ENCODE measurements around the gene RUSC1. TPM values are rescaled to one million over a fixed set of nuclear protein-coding genes. Genes with fewer than 3 reads are reported as not detected.

The RUSC1 gene
- total RNA-seq, 2 donors from 2014 or later, result 20.2 to 23.9 TPM

DNA sequence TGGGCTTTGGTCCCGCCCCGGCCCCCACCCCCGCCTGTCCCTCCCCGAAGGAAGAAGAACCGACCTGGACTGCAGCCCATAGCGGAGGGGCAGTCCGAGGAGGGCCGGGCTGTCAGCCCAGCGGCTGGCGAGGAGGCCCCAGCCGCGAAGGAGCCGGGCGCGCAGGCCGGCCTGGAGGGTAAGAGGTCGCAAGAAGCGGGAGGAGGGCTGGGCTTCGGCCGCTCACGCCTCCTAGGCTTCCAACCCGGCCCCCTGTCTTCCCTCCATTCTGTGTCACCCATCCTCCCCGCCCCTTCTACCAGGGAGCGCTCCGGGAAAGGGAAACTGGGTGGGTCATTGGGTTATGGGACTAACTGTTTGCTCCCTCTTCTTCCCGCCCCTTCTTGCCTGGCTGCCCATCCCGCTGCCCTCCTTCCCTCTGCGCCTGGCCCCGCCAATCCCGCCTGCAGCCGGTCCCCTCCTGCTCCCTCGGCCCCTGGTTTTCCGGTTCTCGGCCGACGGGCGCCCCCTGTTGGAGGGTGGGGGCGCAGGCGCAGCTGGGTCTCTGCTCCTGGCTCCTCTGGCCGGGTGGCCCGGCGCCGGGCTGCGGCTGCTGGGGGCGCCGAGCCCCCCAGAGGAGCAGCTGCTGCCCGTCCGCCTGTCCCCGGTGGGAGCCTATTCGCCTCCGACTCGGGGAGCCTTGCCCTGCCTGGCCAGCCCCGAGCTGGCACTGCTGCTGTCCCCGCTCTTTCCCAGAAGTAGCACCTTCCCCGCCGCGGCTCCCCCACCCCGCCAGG, 2.4 kb downstream of the RUSC1 start:
- Histone ChIP-seq H3K9me3 (no peaks in the 10 kb centered on the region), H3K4me3 (peak overlapping the region; percentile 72 to 80), H3K36me3 (peaks cover 16% of the 10 kb centered on the region), H3K4me1 (peaks cover 0 to 46% of the 10 kb centered on the region in 2 donors), H3K27me3 (no peaks in the 10 kb centered on the region), H3K27ac (peak overlapping the region; percentile 97 to 99)
- peak; percentile 92 for DNase-seq (ENCODE audit: low spot score)
- TF ChIP-seq, protein P1, sequence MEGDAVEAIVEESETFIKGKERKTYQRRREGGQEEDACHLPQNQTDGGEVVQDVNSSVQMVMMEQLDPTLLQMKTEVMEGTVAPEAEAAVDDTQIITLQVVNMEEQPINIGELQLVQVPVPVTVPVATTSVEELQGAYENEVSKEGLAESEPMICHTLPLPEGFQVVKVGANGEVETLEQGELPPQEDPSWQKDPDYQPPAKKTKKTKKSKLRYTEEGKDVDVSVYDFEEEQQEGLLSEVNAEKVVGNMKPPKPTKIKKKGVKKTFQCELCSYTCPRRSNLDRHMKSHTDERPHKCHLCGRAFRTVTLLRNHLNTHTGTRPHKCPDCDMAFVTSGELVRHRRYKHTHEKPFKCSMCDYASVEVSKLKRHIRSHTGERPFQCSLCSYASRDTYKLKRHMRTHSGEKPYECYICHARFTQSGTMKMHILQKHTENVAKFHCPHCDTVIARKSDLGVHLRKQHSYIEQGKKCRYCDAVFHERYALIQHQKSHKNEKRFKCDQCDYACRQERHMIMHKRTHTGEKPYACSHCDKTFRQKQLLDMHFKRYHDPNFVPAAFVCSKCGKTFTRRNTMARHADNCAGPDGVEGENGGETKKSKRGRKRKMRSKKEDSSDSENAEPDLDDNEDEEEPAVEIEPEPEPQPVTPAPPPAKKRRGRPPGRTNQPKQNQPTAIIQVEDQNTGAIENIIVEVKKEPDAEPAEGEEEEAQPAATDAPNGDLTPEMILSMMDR (IDR thresholded peaks at IDR 0.05), result peak; percentile 94 to 96

DNA sequence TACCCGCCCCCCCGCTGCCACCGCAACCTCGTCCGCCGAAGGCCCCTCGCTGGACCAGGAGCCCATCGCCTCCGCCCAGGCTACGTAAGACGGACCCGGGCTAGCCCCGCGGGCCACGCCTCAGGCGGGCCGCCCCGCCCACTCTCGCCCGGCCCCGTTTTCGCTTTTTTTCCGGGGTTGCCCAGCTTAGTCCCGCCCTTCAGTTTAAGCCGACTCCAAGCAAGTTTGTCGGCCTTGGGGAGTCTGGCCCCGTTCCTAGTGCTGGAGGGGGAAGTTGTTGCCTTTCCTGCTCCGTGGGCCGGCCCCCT, 3.0 kb downstream of the RUSC1 start:
- TF ChIP-seq, protein P1 (IDR thresholded peaks at IDR 0.05), result no peak
- DNase-seq (ENCODE audit: low spot score), result peak; percentile 90
- peaks cover 0 to 46% of the 10 kb centered on the region in 2 donors for H3K4me1 ChIP-seq

DNA sequence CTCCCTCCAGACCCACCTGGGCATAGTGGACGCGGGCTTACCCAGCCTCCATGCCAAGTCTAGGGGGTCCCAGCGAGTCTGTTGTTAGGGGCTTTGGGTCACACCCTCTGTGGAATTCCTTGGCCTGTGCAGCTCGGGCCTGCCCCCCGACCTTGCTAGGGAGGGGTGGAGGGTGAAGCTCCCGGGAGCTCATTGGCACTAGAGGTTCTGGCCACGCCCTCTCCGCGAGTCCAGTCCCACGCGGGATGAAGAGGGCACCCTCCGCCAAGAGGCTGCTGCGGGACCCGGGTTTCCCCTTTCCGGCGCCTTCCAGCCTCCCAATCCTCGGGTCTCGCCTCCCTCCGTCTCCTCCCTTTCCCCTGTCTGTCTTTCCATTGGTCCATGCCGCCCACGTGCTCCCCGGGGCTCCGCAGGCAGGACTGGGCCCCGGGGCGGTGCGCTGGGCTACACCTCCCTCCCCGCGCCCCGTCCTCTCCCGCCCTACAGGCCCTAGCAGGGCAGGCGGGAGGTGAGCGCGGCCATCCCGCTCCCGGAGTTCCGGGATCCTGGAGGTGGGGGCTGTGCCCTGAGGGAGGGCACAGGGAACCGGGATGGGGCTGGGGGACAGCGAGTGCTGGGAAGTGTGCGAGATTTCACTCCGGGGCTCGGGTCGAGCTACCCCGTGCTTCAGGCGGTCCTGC, 3.5 kb downstream of the RUSC1 start:
- H3K36me3 ChIP-seq, result peaks cover 17% of the 10 kb centered on the region
- no peaks in the 10 kb centered on the region for H3K9me3 ChIP-seq
- H3K4me3 ChIP-seq, result peak overlapping the region; percentile 72 to 80
- no peaks in the 10 kb centered on the region for H3K27me3 ChIP-seq
- peak; percentile 98 for DNase-seq (ENCODE audit: low spot score)
- H3K27ac ChIP-seq, result peak overlapping the region; percentile 97 to 99
- peaks cover 0 to 46% of the 10 kb centered on the region in 2 donors for H3K4me1 ChIP-seq
- TF ChIP-seq, protein P1 (IDR thresholded peaks at IDR 0.05), result no peak

More for the DNA sequence above, 3.0 kb downstream of the RUSC1 start:
- Histone ChIP-seq H3K9me3 (no peaks in the 10 kb centered on the region), H3K27ac (peak overlapping the region; percentile 97 to 99), H3K4me3 (peak overlapping the region; percentile 72 to 80), H3K36me3 (peaks cover 16% of the 10 kb centered on the region), H3K27me3 (no peaks in the 10 kb centered on the region)

DNA sequence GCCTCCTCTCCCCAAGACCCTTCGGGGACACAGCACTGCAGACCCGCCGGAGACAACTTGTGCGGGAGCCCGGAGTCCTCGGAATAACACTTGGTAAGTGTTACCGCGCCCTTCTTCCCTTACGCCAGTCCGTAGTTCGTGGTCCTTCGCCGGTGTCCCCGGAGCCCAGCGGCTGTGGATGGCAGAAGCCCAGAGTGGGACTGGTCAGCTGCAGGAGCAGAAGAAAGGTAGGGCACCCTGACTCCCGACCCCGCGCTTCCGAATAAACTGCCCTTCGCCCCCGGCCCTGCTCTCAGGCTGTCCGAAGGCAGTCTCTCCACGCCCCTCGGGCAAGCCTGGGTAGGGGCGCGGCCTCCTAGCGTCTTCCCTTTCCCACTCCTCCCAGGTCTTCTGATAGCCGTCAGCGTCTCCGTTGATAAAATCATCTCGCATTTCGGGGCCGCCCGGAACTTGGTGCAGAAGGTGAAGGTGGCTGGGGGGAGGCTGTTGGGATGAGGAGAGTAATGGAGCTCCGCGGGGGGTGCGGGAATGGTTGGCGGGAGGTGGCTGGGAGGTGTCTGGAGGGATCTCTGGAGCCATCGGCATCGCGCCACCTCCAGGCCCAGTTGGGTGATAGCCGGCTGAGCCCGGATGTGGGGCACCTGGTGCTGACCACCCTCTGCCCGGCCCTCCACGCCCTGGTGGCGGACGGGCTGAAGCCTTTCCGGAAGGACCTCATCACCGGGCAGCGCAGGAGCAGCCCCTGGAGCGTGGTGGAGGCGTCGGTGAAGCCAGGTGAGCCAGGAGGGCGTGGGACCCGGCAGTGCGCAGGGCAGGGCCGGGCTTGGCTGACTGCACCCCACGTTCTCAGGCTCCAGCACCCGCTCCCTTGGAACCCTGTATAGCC, 4.3 kb downstream of the RUSC1 start:
- Histone ChIP-seq H3K27me3 (no peaks in the 10 kb centered on the region), H3K4me1 (peaks cover 0 to 41% of the 10 kb centered on the region in 2 donors), H3K27ac (peak overlapping the region; percentile 97 to 99), H3K9me3 (no peaks in the 10 kb centered on the region), H3K36me3 (peaks cover 20% of the 10 kb centered on the region), H3K4me3 (peak overlapping the region; percentile 72 to 80)
- TF ChIP-seq, protein P1 (IDR thresholded peaks at IDR 0.05), result peak in 1 of 2 donors; percentile 40
- no peak for DNase-seq (ENCODE audit: low spot score)

DNA sequence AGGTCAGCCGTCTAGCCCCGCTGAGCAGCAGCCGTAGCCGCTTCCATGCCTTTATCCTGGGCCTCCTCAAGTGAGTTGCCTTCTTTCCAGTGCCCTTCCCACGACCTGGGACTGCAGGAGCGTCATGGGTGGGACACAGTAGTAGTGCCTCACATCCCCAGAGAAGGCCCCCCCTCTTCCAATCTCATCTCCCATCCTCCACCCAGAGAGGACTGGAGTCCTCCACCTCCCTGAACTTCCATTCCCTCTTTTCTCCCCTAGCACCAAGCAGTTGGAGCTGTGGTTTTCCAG, 4.9 kb downstream of the RUSC1 start:
- DNase-seq (ENCODE audit: low spot score), result no peak
- H3K36me3 ChIP-seq, result peaks cover 26% of the 10 kb centered on the region
- H3K27ac ChIP-seq, result peak overlapping the region in 1 of 2 donors; percentile 99
- H3K27me3 ChIP-seq, result no peaks in the 10 kb centered on the region
- H3K4me3 ChIP-seq, result peak overlapping the region; percentile 72 to 80
- peaks cover 0 to 35% of the 10 kb centered on the region in 2 donors for H3K4me1 ChIP-seq
- H3K9me3 ChIP-seq, result no peaks in the 10 kb centered on the region
- TF ChIP-seq, protein P1 (IDR thresholded peaks at IDR 0.05), result no peak

Measured in right atrium auricular region (tissue), 2 donors.